GM06990 (cell line): Measurements from ENCODE around the gene NHSL2.

ENCODE experiments used
- DNase-seq: peaks from one replicate; pipeline ENCODE4 v3.0.0-alpha.2; 2011; ENCODE audit not compliant: insufficient read length; ENCODE audit errors: extremely low read depth
- H3K27me3 ChIP-seq: replicated peaks from 2 replicates; pipeline ENCODE4 v1.6.0; 2011; ENCODE audit warnings: low read length; ENCODE audit not compliant: control insufficient read depth, insufficient read depth
- H3K36me3 ChIP-seq: 2 replicates; pipeline ENCODE4 v1.5.1; 2011; ENCODE audit warnings: low read length; ENCODE audit not compliant: control insufficient read depth, insufficient read depth
- H3K4me3 ChIP-seq: replicated peaks from 2 replicates; pipeline ENCODE4 v1.5.1; 2011; ENCODE audit warnings: low read depth, mild to moderate bottlenecking, control low read depth, low read length
- CTCF ChIP-seq: IDR thresholded peaks from 2 replicates; pipeline ENCODE4 v1.5.1; 2011; ENCODE audit warnings: low read length, control low read depth, mild to moderate bottlenecking, inconsistent platforms; ENCODE audit not compliant: insufficient read depth, poor library complexity, severe bottlenecking

Gene NHSL2

GRCh38 chrX:72045552-72046277 lies 135.1 kb downstream of the NHSL2 start:
- H3K27me3 ChIP-seq = peaks cover 2% of the 10 kb centered on the region
- H3K4me3 ChIP-seq = no peak overlapping the region
- TF ChIP-seq CTCF = no peak
- DNase-seq = no peak
- no peaks in the 10 kb centered on the region for H3K36me3 ChIP-seq

- H3K36me3 ChIP-seq = no peaks in the 10 kb centered on the region
- no peak overlapping the region for H3K4me3 ChIP-seq
- DNase-seq = no peak
- no peak for TF ChIP-seq CTCF
- peaks cover 2% of the 10 kb centered on the region for H3K27me3 ChIP-seq
Measured at GRCh38 chrX:72046447-72046846, 135.8 kb downstream of the NHSL2 start.

- no peak overlapping the region for H3K4me3 ChIP-seq
- no peak for TF ChIP-seq CTCF
- no peak for DNase-seq
- H3K36me3 ChIP-seq = no peaks in the 10 kb centered on the region
- H3K27me3 ChIP-seq = peaks cover 2% of the 10 kb centered on the region
Measured at GRCh38 chrX:72048510-72049455, 138.1 kb downstream of the NHSL2 start.

- no peak for TF ChIP-seq CTCF
- Histone ChIP-seq H3K4me3 (no peak overlapping the region), H3K36me3 (no peaks in the 10 kb centered on the region), H3K27me3 (peaks cover 2% of the 10 kb centered on the region)
- DNase-seq = no peak
Measured at GRCh38 chrX:72050011-72050410, 139.4 kb downstream of the NHSL2 start.

DNA sequence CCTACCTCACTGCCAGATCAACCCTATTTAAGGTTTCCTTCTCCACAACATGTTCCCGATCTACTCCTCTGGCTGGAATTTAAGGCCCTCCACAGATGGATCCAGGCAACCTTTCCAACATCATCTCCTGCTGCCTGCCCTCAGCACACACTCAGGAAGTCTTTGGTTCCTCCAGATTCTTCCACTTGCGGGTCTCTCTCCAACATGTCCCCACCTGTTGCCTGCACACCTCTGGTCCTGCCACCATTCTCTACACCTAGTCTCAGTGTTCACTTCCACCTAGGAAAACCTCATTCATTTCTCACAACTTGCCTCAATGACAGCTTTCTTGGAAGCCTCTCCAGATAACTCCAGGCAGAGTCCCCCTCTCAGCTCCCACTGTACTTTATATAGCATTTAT lies 140.9 kb downstream of the NHSL2 start:
- no peak for DNase-seq
- Histone ChIP-seq H3K36me3 (no peaks in the 10 kb centered on the region), H3K4me3 (no peak overlapping the region), H3K27me3 (peaks cover 2% of the 10 kb centered on the region)
- no peak for TF ChIP-seq CTCF
